Endothelial cell of umbilical vein (primary cell): Measurements from ENCODE around the gene ZNF324. TPM values are rescaled to one million over a fixed set of nuclear protein-coding genes. Genes with fewer than 3 reads are reported as not detected.

Experiments used
- BruUV-seq: library from RNA; stranded (reverse); fragments of 400-500 nt; replicated peaks from 2 replicates; lab custom pipeline; 2021; lab: Mats Ljungman, UMichigan
- CTCF ChIA-PET: fragments of 300-600, 350-600 bp; sonication (Branson Sonifier 250); formaldehyde crosslinking; loops from one replicate; lab custom pipeline; 2021; ENCODE audit warnings: antibody characterized with exemption, inconsistent platforms; lab: Charles Lee
- POLR2A ChIA-PET: fragments of 300-600, 350-600 bp; sonication (Branson Sonifier 250); formaldehyde crosslinking; loops from one replicate; lab custom pipeline; 2021; ENCODE audit warnings: antibody characterized with exemption, inconsistent platforms; lab: Charles Lee
- DNase-seq: peaks from one replicate; pipeline ENCODE4 v3.0.0-alpha.2; 2011; ENCODE audit warnings: low read depth, low spot score
- FAIRE-seq: peaks from 2 replicates; lab custom pipeline; 2011; peaks lifted over from hg19 to GRCh38; lab: Jason Lieb, UNC
- H2AFZ ChIP-seq: 2 replicates; pipeline ENCODE4 v1.6.0; 2012; ENCODE audit warnings: low read depth, low read length, control low read depth, inconsistent platforms
- H3K27ac ChIP-seq: 2 replicates; pipeline ENCODE4 v1.5.1; 2011; ENCODE audit warnings: low read depth, mild to moderate bottlenecking, control low read depth, low read length, moderate library complexity; ENCODE audit not compliant: insufficient read depth
- H3K27me3 ChIP-seq, 2 experiments: 2 replicates each; pipeline versions ENCODE4 v1.6.0 to v1.6.1; 2011; ENCODE audit warnings: low read length in 2 of 2, mixed read lengths in 1 of 2; ENCODE audit not compliant: control insufficient read depth in 2 of 2, insufficient read depth in 2 of 2
- H3K36me3 ChIP-seq, 2 experiments: 2 replicates in 1 of 2; 3 replicates in 1 of 2; pipeline ENCODE4 v1.5.1; 2011; ENCODE audit warnings: low read length in 2 of 2, mild to moderate bottlenecking in 1 of 2, moderate library complexity in 1 of 2; ENCODE audit not compliant: control insufficient read depth in 2 of 2, insufficient read depth in 2 of 2; ENCODE audit errors: extremely low read depth in 1 of 2
- H3K4me1 ChIP-seq: 3 replicates; pipeline ENCODE4 v1.5.1; 2011; ENCODE audit warnings: mild to moderate bottlenecking, low read length; ENCODE audit not compliant: control insufficient read depth, insufficient read depth; ENCODE audit errors: extremely low read depth
- H3K4me2 ChIP-seq: 2 replicates; pipeline ENCODE4 v1.6.1; 2011; ENCODE audit warnings: low read length, control low read depth, mixed read lengths; ENCODE audit not compliant: insufficient read depth
- H3K4me3 ChIP-seq, 3 experiments: fragments of 200-600 bp in 1 of 3; sonication (generic), shearing (Covaris generic) in 1 of 3; replicated peaks in 1 of 3; 2 replicates each; pipeline ENCODE4 v1.5.1; 2011 to 2016; ENCODE audit warnings: control low read depth in 3 of 3, low read length in 3 of 3, mild to moderate bottlenecking in 2 of 3, inconsistent platforms in 1 of 3, low read depth in 1 of 3, moderate library complexity in 1 of 3; ENCODE audit not compliant: insufficient read depth in 1 of 3
- H3K79me2 ChIP-seq: 2 replicates; pipeline ENCODE4 v1.6.0; 2012; ENCODE audit warnings: low read length, inconsistent platforms; ENCODE audit not compliant: control insufficient read depth, insufficient read depth
- H3K9ac ChIP-seq: replicated peaks from 2 replicates; pipeline ENCODE3; 2011; ENCODE audit warnings: low read length, control low read depth; ENCODE audit not compliant: insufficient read depth; ENCODE audit errors: extremely low read depth
- H3K9me1 ChIP-seq: replicated peaks from 3 replicates; pipeline ENCODE4 v1.6.0; 2011; ENCODE audit warnings: mild to moderate bottlenecking, low read length; ENCODE audit not compliant: control insufficient read depth, insufficient read depth; ENCODE audit errors: extremely low read depth
- H3K9me3 ChIP-seq: replicated peaks from 2 replicates; pipeline ENCODE4 v1.5.1; 2012; ENCODE audit warnings: low read length, inconsistent platforms; ENCODE audit not compliant: control insufficient read depth, insufficient read depth
- H4K20me1 ChIP-seq: replicated peaks from 2 replicates; pipeline ENCODE3; 2011; ENCODE audit warnings: mild to moderate bottlenecking, low read length; ENCODE audit not compliant: control insufficient read depth, insufficient read depth; ENCODE audit errors: extremely low read depth
- CTCF ChIP-seq, 2 donors: IDR thresholded peaks; 1 replicate in 1 of 2; 2 replicates in 1 of 2; pipeline ENCODE4 v1.5.1; 2011; ENCODE audit warnings: low read length in 2 of 2, mild to moderate bottlenecking in 2 of 2, moderate library complexity in 2 of 2, control low read depth in 1 of 2, inconsistent platforms in 1 of 2, low read depth in 1 of 2; ENCODE audit not compliant: insufficient read depth in 1 of 2; ENCODE audit errors: extremely low read depth in 1 of 2
- EZH2 ChIP-seq: IDR thresholded peaks from 2 replicates; pipeline ENCODE4 v1.6.1; 2012; ENCODE audit warnings: borderline replicate concordance, low read depth, mild to moderate bottlenecking, moderate library complexity, low read length, inconsistent platforms; ENCODE audit not compliant: severe bottlenecking
- FOS ChIP-seq: IDR thresholded peaks from 2 replicates; pipeline ENCODE4 v1.6.1; 2011; ENCODE audit warnings: mild to moderate bottlenecking, low read length, moderate library complexity, borderline replicate concordance; ENCODE audit not compliant: insufficient read depth
- GATA2 ChIP-seq: IDR thresholded peaks from 2 replicates; pipeline ENCODE4 v1.7.0; 2011; ENCODE audit warnings: low read depth, mild to moderate bottlenecking, moderate library complexity, mixed read lengths, low read length; ENCODE audit not compliant: insufficient read length, insufficient read depth
- JUN ChIP-seq: IDR thresholded peaks from 2 replicates; pipeline ENCODE4 v1.6.1; 2011; ENCODE audit warnings: borderline replicate concordance, low read depth; ENCODE audit not compliant: insufficient read length, insufficient read depth
- MAX ChIP-seq: IDR thresholded peaks from 2 replicates; pipeline ENCODE4 v1.6.1; 2011; ENCODE audit not compliant: insufficient read depth, insufficient read length
- MYC ChIP-seq: IDR thresholded peaks from one replicate; pipeline ENCODE4 v1.6.1; 2011; ENCODE audit warnings: mild to moderate bottlenecking, low read depth, low read length
- POLR2A ChIP-seq: IDR thresholded peaks from 2 replicates; pipeline ENCODE4 v1.6.1; 2012; ENCODE audit warnings: low read depth, mild to moderate bottlenecking, control low read depth, low read length
- POLR2AphosphoS5 ChIP-seq: IDR thresholded peaks from 2 replicates; pipeline ENCODE4 v1.6.1; 2012; ENCODE audit warnings: low read depth, mild to moderate bottlenecking, control low read depth, low read length, moderate library complexity; ENCODE audit not compliant: insufficient read depth
- dilution Hi-C: fragments of 300-500 bp; cut with MboI; formaldehyde crosslinking; loops from one replicate; pipeline ENCODE4 v1.15.0; 2019; ENCODE audit warnings: low sequenced_read_pairs; ENCODE audit not compliant: extremely low pct_ligation_motif_present
- intact Hi-C: fragments of 100-400 bp; cut with micrococcal nuclease; formaldehyde crosslinking; loops from one replicate; pipeline ENCODE4 v1.10.0; 2022
- polyA plus RNA-seq, 4 experiments: library from polyadenylated mRNA; depleted of rRNA in 3 of 4; stranded (reverse) in 3 of 4; unstranded in 1 of 4; fragments of >200 nt; gene quantifications; 2 replicates each; pipeline versions ENCODE4 v1.2.1 to v1.2.3, GENCODE V29; 2011 to 2012; ENCODE audit warnings: missing spikeins in 1 of 4
- total RNA-seq: library from RNA; stranded (reverse); gene quantifications from 2 replicates; pipeline ENCODE4 v1.2.3, GENCODE V29; 2021

Gene ZNF324
- total and polyA plus RNA-seq, 2 donors (not counting 3 experiments of a cell fraction or from before 2014, with no cell fraction given), result 6.4 to 8.7 TPM

- ChIA-PET CTCF (interaction anchor here (1.3 to 1.7 kb wide), 2 partner anchors 44 to 59 kb away, joined by 3 to 7 read pairs; partner anchors contain the start of gene ZBTB45), POLR2A (interaction anchor here (0.5 kb wide), 1 partner anchor 14 kb away, joined by 4 read pairs; no protein-coding TSS in a partner anchor)
- TF ChIP-seq EZH2, result no peak
- no peak for TF ChIP-seq GATA2
- TF ChIP-seq CTCF (IDR thresholded peaks at IDR 0.05; ENCODE audit: extremely low read depth in 1 of 2, insufficient read depth in 1 of 2, low read depth in 1 of 2, low read length in 2 of 2), result no peak
- no peak for TF ChIP-seq FOS
- no peak for TF ChIP-seq MAX
- no peak for TF ChIP-seq JUN
- TF ChIP-seq POLR2AphosphoS5, result no peak
- no peak for TF ChIP-seq MYC
- TF ChIP-seq POLR2A, result no peak
- peak overlapping the region; percentile 73 for H3K27ac ChIP-seq
- no peak for DNase-seq
- H3K36me3 ChIP-seq, result peaks cover 0 to 13% of the 10 kb centered on the region in 2 experiments
- dilution Hi-C loops, result no loop called here
- no peaks in the 10 kb centered on the region for H3K9me1 ChIP-seq
- FAIRE-seq, result no peak
- H3K4me1 ChIP-seq, result peaks cover 9% of the 10 kb centered on the region
- intact Hi-C loops, result loop anchor here (1.0 kb wide), 1 partner anchor 8 kb away; the partner anchor contains the start of gene ZNF324
- H4K20me1 ChIP-seq, result no peaks in the 10 kb centered on the region
- H3K4me3 ChIP-seq, result peak overlapping the region; percentile 49 to 70 (median 56)
- no peaks in the 10 kb centered on the region for H3K9me3 ChIP-seq
- peak overlapping the region; percentile 74 for H3K4me2 ChIP-seq
- peak overlapping the region; percentile 47 for H3K9ac ChIP-seq
- H3K79me2 ChIP-seq, result no peaks in the 10 kb centered on the region
- H2AFZ ChIP-seq, result peak overlapping the region; percentile 89
- BruUV-seq, result TSS peak; percentile 28
- H3K27me3 ChIP-seq, result no peaks in the 10 kb centered on the region
Observed at GRCh38 chr19:58474997-58475713, 8.3 kb downstream of the ZNF324 start.
